Gastroesophageal sphincter (tissue), 3 donors: ENCODE data around the gene ZGPAT.

ENCODE experiments used
- CTCF ChIP-seq, 4 experiments: fragments of 200-600 bp in 2 of 4; fragments of 450-650 bp in 2 of 4; sonication (generic) in 1 of 4; IDR thresholded peaks; one replicate each; pipeline ENCODE4 v1.5.1; 2017 to 2019; ENCODE audit warnings: antibody characterized with exemption in 4 of 4, mild to moderate bottlenecking in 2 of 4, moderate library complexity in 2 of 4
- EP300 ChIP-seq: sonication (generic); formaldehyde crosslinking; IDR thresholded peaks from one replicate; pipeline ENCODE4 v1.6.1; 2017; ENCODE audit warnings: antibody characterized with exemption, mild to moderate bottlenecking
- POLR2A ChIP-seq, 2 donors: fragments of 450-650 bp; IDR thresholded peaks; one replicate each; pipeline ENCODE4 v1.6.1; 2017; ENCODE audit warnings: antibody characterized with exemption in 2 of 2, mild to moderate bottlenecking in 2 of 2, moderate library complexity in 1 of 2

GRCh38 chr20:63686094-63686491 is 21.7 kb upstream of the ZGPAT start:
- TF ChIP-seq EP300 (no peak), CTCF (IDR thresholded peaks at IDR 0.05) (no peak), POLR2A (IDR thresholded peaks at IDR 0.05) (no peak)
